NCI-H2081 (cell line): ENCODE measurements around the gene TSLP.
A peak's percentile ranks its signal among the peaks of the same experiment; 100 is the strongest.

ENCODE experiments used
- DNase-seq, 2 experiments: peaks; one replicate each; lab custom pipeline; 2025; lab: John Stamatoyannopoulos, UW

The TSLP gene

GRCh38 chr5:111071413-111071812, at the start of gene TSLP:
Gene TSLP (plus strand): TSS chr5:111071713. CDS start chr5:111071891, 178 bp downstream.
- DNase-seq, result no peak

GRCh38 chr5:111022301-111022700, 49.2 kb upstream of the TSLP start:
- DNase-seq, result no peak

GRCh38 chr5:111028865-111029264, 42.6 kb upstream of the TSLP start:
- DNase-seq, result no peak

- no peak for DNase-seq
Measured at GRCh38 chr5:111043712-111044506, 27.6 kb upstream of the TSLP start.

GRCh38 chr5:111058064-111058463, 13.4 kb upstream of the TSLP start:
- DNase-seq, result no peak

GRCh38 chr5:111060169-111060568, 11.3 kb upstream of the TSLP start:
- DNase-seq, result no peak

- no peak for DNase-seq
Measured at GRCh38 chr5:111061618-111062017, 9.9 kb upstream of the TSLP start.

GRCh38 chr5:111063709-111064322, 7.7 kb upstream of the TSLP start:
- no peak for DNase-seq

GRCh38 chr5:111066261-111066938, 5.1 kb upstream of the TSLP start:
- no peak for DNase-seq

GRCh38 chr5:111068213-111068612, 3.3 kb upstream of the TSLP start:
- no peak for DNase-seq

GRCh38 chr5:111069839-111070238, 1.7 kb upstream of the TSLP start:
- no peak for DNase-seq

- DNase-seq, result no peak
Measured at GRCh38 chr5:111070272-111071134, 1.0 kb upstream of the TSLP start.

- DNase-seq, result peak; percentile 4 to 24
Measured at GRCh38 chr5:111072949-111073682, 1.6 kb downstream of the TSLP start.

GRCh38 chr5:111074244-111074643, 2.7 kb downstream of the TSLP start:
- DNase-seq, result no peak

- DNase-seq, result no peak
Measured at GRCh38 chr5:111075520-111075919, 4.0 kb downstream of the TSLP start.

GRCh38 chr5:111076091-111076490, 4.6 kb downstream of the TSLP start:
- no peak for DNase-seq

GRCh38 chr5:111077678-111078077, 6.2 kb downstream of the TSLP start:
- no peak for DNase-seq

GRCh38 chr5:111079846-111080245, 8.3 kb downstream of the TSLP start:
- DNase-seq, result no peak

- DNase-seq, result peak; percentile 14 to 83
Measured at GRCh38 chr5:111083323-111083722, 11.8 kb downstream of the TSLP start.

GRCh38 chr5:111092062-111092853, 20.7 kb downstream of the TSLP start, which contains the start of gene WDR36:
Gene WDR36 (plus strand): TSS chr5:111092348. CDS start chr5:111092457, 109 bp downstream.
- peak; percentile 87 to 93 for DNase-seq
